Lower leg skin (tissue), 4 donors: ENCODE data around the gene IL1R1. TPM values are rescaled to one million over a fixed set of nuclear protein-coding genes. Genes with fewer than 3 reads are reported as not detected.
"Not testable (repeated sequence)": the region's sequence is repeated elsewhere in the genome, so short reads cannot be mapped to it uniquely, and the experiment has no call there.

Experiments
- DNase-seq, 2 donors: peaks; one replicate each; pipeline ENCODE4 v3.0.0-alpha.2; 2019; ENCODE audit warnings: low spot score in 2 of 2
- H3K4me3 ChIP-seq: fragments of 200-600 bp; sonication (generic); 2 replicates; pipeline ENCODE4 v1.5.1; 2017; ENCODE audit warnings: mild to moderate bottlenecking, low read depth; ENCODE audit not compliant: poor library complexity, severe bottlenecking
- CTCF ChIP-seq, 3 donors: fragments of 450-650 bp; IDR thresholded peaks; one replicate each; pipeline ENCODE4 v1.5.1; 2016; ENCODE audit warnings: antibody characterized with exemption in 3 of 3, mild to moderate bottlenecking in 3 of 3, moderate library complexity in 2 of 3
- POLR2A ChIP-seq, 2 donors: fragments of 450-650 bp; IDR thresholded peaks; one replicate each; pipeline ENCODE4 v1.6.1; 2016 to 2017; ENCODE audit warnings: antibody characterized with exemption in 2 of 2, mild to moderate bottlenecking in 1 of 2, moderate library complexity in 1 of 2
- WGBS, 2 donors: methylation state at CpG; one replicate each; pipeline ENCODE4 v1.1.5; 2018; 5-methylcytosine and 5-hydroxymethylcytosine counted together
- intact Hi-C: fragments of 100-400 bp; cut with DNase I; formaldehyde crosslinking; loops from one replicate; pipeline ENCODE4 v1.15.0; 2023; ENCODE audit warnings: low total_unique reads
- total RNA-seq, 4 donors: library from RNA; depleted of rRNA; stranded (reverse); fragments of >200 nt; gene quantifications; one replicate each; pipeline ENCODE4 v1.1.0, GENCODE V29; 2016

Gene IL1R1
- total RNA-seq, 4 donors from 2014 or later: 43.2 to 92.9 (median 53.0) TPM

- 84 to 88% methylated on average over 5 of the region's 5 CpGs for WGBS, 2 donors
- TF ChIP-seq POLR2A (IDR thresholded peaks at IDR 0.05) (no peak), CTCF (IDR thresholded peaks at IDR 0.05) (no peak)
- no peak for DNase-seq
Measured at GRCh38 chr2:102120261-102120660, 22.3 kb upstream of the IL1R1 start.

GRCh38 chr2:102120701-102121159 is 21.8 kb upstream of the IL1R1 start:
- DNase-seq: peak in 1 of 2 donors; percentile 84
- no peak overlapping the region for H3K4me3 ChIP-seq
- 71 to 72% methylated on average over 6 of the region's 6 CpGs for WGBS, 2 donors
- TF ChIP-seq POLR2A (IDR thresholded peaks at IDR 0.05) (no peak), CTCF (IDR thresholded peaks at IDR 0.05) (no peak)
- intact Hi-C loops: no loop called here

More at GRCh38 chr2:102120261-102120660, 22.3 kb upstream of the IL1R1 start:
- intact Hi-C loops: no loop called here
- no peak overlapping the region for H3K4me3 ChIP-seq

- TF ChIP-seq CTCF (IDR thresholded peaks at IDR 0.05): no peak
- no peak for TF ChIP-seq POLR2A (IDR thresholded peaks at IDR 0.05)
- intact Hi-C loops: no loop called here
- 68 to 74% methylated on average over 3 of the region's 3 CpGs for WGBS, 2 donors
- no peak overlapping the region for H3K4me3 ChIP-seq
- DNase-seq: no peak
Measured at GRCh38 chr2:102122115-102122514, 20.4 kb upstream of the IL1R1 start.

- H3K4me3 ChIP-seq: no peak overlapping the region
- TF ChIP-seq CTCF (IDR thresholded peaks at IDR 0.05) (no peak), POLR2A (IDR thresholded peaks at IDR 0.05) (no peak)
- no peak for DNase-seq
- intact Hi-C loops: no loop called here
- WGBS, 2 donors: 60 to 95% methylated on average over 1 of the region's 1 CpG
Measured at GRCh38 chr2:102122909-102123308, 19.6 kb upstream of the IL1R1 start.

- DNase-seq, H3K4me3 ChIP-seq, intact Hi-C loops: not testable (repeated sequence)
- 75 to 82% methylated on average over 5 of the region's 5 CpGs for WGBS, 2 donors
Measured at GRCh38 chr2:102124421-102124820, 18.1 kb upstream of the IL1R1 start.

- intact Hi-C loops: no loop called here
- DNase-seq: no peak
- WGBS, 2 donors: 49 to 73% methylated on average over 4 of the region's 4 CpGs
- no peak for TF ChIP-seq POLR2A (IDR thresholded peaks at IDR 0.05)
- H3K4me3 ChIP-seq: no peak overlapping the region
Measured at GRCh38 chr2:102126169-102126568, 16.4 kb upstream of the IL1R1 start.

- no peak overlapping the region for H3K4me3 ChIP-seq
- TF ChIP-seq POLR2A (IDR thresholded peaks at IDR 0.05): no peak
- no peak for TF ChIP-seq CTCF (IDR thresholded peaks at IDR 0.05)
- no peak for DNase-seq
- intact Hi-C loops: no loop called here
- 95 to 100% methylated on average over 2 of the region's 2 CpGs for WGBS, 2 donors
Measured at GRCh38 chr2:102126660-102127059, 15.9 kb upstream of the IL1R1 start.
